GM18498 (cell line): Measurements from ENCODE around the gene LUC7L3.

Source experiments
- ATAC-seq: cut with Tn5 transposase; IDR thresholded peaks from one replicate; pipeline ENCODE4 v1.9.1; 2021; ENCODE audit warnings: mild to moderate bottlenecking, moderate library complexity; ENCODE audit not compliant: unreplicated experiment

Gene LUC7L3

GRCh38 chr17:50749245-50749644 lies 29.8 kb downstream of the LUC7L3 start:
- no peak for ATAC-seq

GRCh38 chr17:50754521-50754920 lies 35.1 kb downstream of the LUC7L3 start:
- ATAC-seq: no peak

- ATAC-seq: no peak
Measured at GRCh38 chr17:50758524-50758923, 39.1 kb downstream of the LUC7L3 start.

- ATAC-seq: no peak
Measured at GRCh38 chr17:50758989-50759544, 39.7 kb downstream of the LUC7L3 start.

GRCh38 chr17:50762177-50762576 lies 42.8 kb downstream of the LUC7L3 start:
- ATAC-seq: no peak

GRCh38 chr17:50763716-50764475 lies 44.5 kb downstream of the LUC7L3 start:
- no peak for ATAC-seq

GRCh38 chr17:50764734-50765149 lies 45.3 kb downstream of the LUC7L3 start:
- ATAC-seq: no peak

GRCh38 chr17:50765454-50766221 lies 46.2 kb downstream of the LUC7L3 start:
- ATAC-seq: peak; percentile 59

- ATAC-seq: peak; percentile 12
Measured at GRCh38 chr17:50766222-50767023, 47.0 kb downstream of the LUC7L3 start.

GRCh38 chr17:50767030-50767429 lies 47.6 kb downstream of the LUC7L3 start:
- ATAC-seq: no peak

- no peak for ATAC-seq
Measured at GRCh38 chr17:50767446-50767845, 48.0 kb downstream of the LUC7L3 start, which contains the start of gene ANKRD40CL. Gene ANKRD40CL, minus strand, starts transcription at chr17:50767518. Its CDS starts 605 bp downstream, at chr17:50766913.

GRCh38 chr17:50768346-50768761 lies 49.0 kb downstream of the LUC7L3 start:
- no peak for ATAC-seq

GRCh38 chr17:50769884-50770283 lies 50.5 kb downstream of the LUC7L3 start:
- ATAC-seq: no peak

GRCh38 chr17:50770346-50770745 lies 50.9 kb downstream of the LUC7L3 start:
- no peak for ATAC-seq

GRCh38 chr17:50771991-50772785 lies 52.8 kb downstream of the LUC7L3 start:
- no peak for ATAC-seq

- no peak for ATAC-seq
Measured at GRCh38 chr17:50774225-50774803, 54.9 kb downstream of the LUC7L3 start.

GRCh38 chr17:50775926-50776325 lies 56.5 kb downstream of the LUC7L3 start:
- no peak for ATAC-seq

GRCh38 chr17:50778471-50778870 lies 59.1 kb downstream of the LUC7L3 start:
- no peak for ATAC-seq

GRCh38 chr17:50778988-50779387 lies 59.6 kb downstream of the LUC7L3 start:
- ATAC-seq: no peak
